Stimulated activated CD4-positive, alpha-beta T cell treated with anti-CD3 and anti-CD28 coated beads, Interleukin-4, amount 100 ng/mL, for 1 hour (primary cell): ENCODE results near the gene BICDL2.
A peak's percentile ranks its signal among the peaks of the same experiment; 100 is the strongest.
"Not testable (repeated sequence)": the region's sequence is repeated elsewhere in the genome, so short reads cannot be mapped to it uniquely, and the experiment has no call there.

ENCODE experiments used
- DNase-seq: peaks from one replicate; pipeline ENCODE4 v3.0.0-alpha.2; 2020

The BICDL2 gene

DNA sequence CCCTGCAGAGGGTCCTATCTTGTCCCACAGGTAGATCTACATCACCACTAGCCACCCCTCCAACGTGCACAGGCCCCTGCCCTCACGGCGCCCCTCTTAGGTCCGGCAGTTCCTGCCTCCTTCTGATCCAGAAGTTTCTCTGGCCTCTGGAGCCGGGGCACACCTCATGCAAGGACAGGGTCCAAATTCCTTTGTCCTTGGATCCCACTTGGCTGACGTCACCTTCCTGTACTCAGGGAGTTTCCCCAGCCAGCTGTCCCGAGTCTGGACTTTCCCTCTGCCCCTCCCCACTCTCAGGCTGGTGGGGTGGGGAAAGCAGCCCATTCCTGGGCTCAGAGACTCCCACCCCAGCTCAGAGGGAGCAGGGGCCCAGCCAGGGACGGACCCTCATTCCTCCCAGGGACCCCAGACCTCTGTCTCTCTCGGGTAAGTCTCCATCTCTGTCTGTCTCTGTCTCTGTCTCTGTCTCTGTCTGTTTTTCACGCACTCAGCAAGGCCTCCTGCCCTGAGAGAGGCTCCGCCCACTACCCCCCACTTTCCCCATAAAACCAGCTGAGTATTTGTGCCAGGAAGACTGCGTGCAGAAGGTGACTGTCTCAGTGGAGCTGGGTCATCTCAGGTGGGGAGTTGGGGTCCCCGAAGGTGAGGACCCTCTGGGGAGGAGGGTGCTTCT, 28.5 kb upstream of the BICDL2 start, which contains the start of gene IL32:
Gene IL32, plus strand, starts transcription at position 572 of the 673 bp plus-strand sequence. CDS start 172 bp downstream, outside the sequence.
- peak; percentile 71 for DNase-seq

DNA sequence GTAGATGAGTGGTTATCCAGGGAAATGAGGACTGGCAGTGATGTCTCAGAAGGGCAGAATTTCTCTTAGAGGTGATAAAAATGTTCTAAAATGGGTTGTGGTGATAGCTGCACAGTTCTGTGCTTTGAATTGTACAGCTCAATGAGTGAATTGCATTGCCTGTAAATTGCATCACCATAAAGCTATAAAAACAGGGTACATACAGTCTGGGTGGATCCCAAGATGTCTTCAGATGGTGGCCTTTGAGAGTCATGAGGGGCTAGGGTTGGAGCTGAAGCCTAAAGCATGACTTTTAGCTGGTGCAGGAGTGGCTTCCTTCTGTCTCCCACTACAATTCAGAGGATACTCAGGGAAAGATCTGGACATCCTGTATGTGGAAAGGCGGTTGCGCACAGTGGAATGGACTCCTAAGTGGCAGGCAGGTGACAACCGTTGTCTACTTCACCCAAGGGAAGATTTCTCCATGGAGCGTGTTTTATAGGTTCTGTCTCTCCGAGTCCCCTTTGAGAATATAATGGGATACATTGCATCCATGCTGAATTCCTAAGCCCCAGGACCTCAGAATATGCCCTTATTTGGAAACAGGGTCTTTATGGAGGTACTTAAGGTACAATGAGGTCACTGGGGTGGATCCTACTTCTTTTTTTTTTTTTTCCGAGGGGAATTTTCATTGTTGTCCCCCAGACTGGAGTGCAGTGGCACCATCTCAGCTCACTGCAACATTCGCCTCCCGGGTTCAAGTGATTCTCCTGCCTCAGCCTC, 27.1 kb upstream of the BICDL2 start:
- no peak for DNase-seq

DNA sequence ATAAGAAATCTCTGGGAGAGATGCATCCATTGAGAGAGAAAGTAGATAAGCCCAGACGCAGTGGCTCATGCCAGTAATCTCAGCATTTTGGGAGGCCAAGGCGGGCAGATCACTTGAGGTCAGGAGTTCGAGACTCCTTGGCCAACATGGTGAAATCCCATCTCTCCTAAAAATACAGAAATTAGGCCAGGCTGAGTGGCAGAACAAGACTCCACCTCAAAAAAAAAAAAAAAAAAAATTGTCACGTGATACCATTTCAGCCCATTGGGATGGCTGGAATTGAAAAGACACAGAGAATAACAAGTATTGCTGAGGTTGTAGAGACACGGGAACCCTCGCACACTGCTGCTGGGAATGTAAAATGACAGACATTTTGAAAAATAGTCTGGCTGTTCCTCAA, 25.8 kb upstream of the BICDL2 start:
- no peak for DNase-seq

DNA sequence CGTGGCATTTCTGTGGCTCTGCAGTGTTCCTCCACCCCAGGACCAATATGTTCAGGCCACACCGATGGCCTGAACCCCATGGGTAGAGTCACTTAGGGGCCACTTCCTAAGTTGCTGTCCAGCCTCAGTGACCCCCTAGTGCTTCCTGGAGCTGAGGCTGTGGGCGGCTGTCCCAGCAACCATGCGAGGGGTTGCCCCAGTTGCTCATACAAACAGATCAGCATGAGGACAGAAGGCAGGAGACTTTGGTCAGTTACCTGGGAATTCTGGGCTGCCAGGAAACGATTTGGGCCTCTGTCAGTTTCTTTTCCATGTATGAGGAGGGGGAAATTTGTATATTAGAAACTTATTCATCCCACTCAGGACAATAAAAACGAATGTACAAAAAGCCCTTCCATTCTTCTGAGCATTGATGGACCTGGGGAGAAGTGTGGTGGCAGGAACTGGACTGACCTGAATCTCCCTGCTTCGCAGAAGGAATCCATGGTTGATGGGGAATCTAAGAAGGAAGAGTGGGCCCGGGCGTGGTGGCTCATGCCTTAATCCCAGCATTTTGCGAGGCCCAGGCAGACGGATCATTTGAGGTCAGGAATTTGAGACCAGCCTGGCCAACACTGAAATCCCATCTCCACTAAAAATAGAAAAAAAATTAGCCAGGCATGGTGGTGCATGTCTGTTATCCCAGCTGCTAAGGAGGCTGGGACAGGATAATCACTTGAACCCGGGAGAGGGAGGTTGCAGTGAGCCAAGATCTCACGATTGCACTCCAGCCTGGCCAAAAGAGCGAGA, 23.8 kb upstream of the BICDL2 start:
- no peak for DNase-seq

DNA sequence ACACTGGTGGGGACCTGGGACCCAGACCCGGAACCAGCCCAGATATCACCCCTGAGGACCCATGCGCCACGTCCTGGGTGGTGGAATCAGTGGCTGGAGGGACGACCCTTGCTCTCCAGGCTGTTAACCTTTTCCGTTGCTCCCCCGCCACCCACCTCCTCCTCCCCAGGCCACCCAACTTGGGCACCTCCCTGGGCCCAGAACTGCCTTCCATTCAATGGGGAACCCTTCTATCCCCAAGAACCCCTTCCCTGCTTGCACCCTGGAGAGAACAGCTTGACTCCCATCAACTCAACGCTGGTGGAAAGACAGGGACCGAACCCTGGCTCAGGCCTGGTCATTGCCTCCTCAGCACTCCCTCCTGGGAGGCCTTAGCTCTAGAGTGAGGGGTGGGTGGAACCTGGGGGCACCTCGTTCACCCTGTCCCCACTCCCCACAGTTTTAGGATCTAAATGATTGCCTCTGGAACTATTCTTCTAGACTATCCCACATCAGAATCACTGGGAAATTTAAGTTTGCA, 23.0 kb upstream of the BICDL2 start:
- no peak for DNase-seq

DNA sequence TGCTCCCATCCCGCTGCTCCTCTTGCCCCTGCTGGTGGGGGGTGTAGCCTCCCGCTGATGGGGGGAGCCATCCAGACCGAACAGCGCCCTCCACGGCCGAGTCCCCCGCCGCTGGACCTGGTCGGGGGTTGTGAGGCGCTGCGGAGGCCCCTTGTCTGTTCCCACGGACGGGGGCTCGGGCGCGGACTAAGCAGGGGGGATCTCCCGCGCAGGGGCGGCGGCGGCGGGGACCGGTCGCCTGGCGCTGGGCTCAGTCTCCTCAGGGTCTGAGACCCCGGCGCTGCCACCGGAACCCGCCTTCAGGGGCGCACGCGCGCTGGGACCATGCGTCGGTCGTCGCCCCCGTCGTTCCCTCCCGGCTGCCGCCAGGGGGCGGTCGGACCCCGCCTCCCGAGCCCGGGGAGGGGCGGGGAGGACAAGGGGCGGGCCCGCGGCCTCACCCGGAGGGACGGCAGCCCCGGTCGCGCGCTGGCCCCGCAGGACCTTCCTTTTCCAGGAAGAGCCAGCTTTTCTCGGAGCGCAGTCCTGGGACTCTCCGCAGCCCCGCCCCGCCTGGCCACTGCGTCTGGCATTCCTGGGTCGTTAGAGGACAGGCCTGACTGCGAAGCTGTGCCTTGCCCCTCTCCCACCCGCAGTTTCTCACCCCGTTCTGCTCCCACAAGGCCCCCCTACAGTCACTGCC, 22.4 kb upstream of the BICDL2 start:
- peak; percentile 87 for DNase-seq

DNA sequence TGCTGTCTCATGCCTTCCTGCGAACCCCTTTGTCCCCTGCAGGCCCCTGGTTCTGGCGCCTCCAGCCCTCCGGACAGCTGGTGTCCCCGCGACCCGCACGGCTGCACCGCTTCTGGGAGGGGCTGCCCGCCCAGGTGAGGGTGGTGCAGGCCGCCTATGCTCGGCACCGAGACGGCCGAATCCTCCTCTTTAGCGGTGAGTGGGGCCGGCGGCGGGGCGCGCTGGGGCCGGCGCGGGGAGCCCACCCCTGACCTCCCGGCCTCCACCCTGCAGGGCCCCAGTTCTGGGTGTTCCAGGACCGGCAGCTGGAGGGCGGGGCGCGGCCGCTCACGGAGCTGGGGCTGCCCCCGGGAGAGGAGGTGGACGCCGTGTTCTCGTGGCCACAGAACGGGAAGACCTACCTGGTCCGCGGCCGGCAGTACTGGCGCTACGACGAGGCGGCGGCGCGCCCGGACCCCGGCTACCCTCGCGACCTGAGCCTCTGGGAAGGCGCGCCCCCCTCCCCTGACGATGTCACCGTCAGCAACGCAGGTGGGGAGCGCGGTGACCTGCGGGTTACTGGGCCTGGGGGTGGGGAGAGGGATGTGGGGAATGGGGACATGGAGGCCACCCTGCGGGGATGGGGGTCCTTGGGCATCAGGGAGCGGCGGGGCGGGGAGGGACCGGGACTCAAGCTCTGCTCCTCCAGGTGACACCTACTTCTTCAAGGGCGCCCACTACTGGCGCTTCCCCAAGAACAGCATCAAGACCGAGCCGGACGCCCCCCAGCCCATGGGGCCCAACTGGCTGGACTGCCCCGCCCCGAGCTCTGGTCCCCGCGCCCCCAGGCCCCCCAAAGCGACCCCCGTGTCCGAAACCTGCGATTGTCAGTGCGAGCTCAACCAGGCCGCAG, 21.6 kb upstream of the BICDL2 start:
- DNase-seq: peak; percentile 57

DNA sequence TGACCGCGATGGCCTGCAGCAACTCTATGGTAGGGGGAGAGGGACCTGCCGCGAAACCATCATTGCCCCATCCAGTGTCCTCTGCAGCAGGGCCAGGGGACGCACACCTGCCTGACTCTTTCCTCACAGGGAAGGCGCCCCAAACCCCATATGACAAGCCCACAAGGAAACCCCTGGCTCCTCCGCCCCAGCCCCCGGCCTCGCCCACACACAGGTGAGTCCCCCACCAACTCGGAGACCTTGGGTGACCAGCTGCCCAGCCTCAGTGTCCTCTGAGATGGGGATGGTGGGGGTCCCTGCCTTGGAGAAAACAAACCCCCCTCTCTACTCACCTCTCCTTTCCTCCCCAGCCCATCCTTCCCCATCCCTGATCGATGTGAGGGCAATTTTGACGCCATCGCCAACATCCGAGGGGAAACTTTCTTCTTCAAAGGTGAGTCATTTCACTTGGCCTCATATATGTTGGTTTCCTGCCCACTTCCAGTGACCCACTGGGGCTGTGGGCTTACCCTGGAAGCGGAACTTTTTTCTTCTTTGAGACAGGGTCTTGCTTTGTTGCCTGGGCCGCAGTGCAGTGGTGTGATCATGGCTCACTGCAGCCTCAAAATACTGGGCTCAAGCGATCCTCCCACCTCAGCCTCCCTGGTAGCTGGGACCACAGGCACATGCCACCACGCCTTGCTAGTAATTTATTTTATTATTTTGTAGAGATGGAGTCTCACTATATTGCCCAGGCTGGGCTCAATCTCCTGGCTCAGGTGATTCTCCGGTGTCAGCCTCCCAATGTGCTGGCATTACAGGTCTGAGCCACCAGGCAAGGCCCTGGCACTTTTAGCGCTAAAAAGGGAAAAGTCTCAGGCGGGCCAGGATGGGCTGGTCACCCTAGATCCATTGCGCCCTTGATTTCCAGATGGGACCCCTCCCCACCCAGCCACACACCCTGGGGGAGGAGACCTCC, 20.7 kb upstream of the BICDL2 start:
- DNase-seq: no peak

DNA sequence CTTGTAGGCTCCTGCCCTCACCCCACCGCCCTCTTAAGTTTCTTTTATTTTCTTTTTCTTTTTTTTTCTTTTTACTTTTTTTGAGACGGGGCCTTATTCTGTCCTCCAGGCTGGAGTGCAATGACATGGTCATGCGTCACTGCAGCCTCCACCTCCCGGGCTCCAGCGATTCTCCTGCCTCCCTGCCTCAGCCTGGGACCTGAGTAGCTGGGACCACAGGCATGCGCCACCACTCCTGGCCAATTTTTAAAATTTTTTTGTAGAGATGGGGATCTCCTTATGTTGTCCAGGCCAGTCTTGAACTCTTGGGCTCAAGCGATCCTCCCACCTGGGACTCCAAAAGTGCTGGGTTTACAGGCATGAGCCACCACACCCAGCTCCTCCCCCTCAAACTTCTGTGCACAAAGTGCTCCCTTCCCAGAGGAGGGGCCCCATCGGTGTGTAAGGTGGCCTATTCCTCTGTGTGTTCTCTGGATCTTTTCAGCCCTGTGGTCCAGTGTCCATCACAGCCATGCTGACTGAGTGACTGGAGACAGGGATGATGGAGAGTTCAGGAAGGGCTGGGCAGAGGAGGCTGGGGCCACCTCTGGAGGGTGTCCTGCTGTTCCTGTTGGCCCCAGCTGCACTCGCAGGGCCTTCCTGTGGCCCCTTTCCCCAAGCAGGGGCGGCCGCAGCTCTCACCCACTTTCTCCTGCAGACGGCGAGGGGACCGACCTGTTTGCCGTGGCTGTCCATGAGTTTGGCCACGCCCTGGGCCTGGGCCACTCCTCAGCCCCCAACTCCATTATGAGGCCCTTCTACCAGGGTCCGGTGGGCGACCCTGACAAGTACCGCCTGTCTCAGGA, 19.8 kb upstream of the BICDL2 start:
- DNase-seq: no peak

DNA sequence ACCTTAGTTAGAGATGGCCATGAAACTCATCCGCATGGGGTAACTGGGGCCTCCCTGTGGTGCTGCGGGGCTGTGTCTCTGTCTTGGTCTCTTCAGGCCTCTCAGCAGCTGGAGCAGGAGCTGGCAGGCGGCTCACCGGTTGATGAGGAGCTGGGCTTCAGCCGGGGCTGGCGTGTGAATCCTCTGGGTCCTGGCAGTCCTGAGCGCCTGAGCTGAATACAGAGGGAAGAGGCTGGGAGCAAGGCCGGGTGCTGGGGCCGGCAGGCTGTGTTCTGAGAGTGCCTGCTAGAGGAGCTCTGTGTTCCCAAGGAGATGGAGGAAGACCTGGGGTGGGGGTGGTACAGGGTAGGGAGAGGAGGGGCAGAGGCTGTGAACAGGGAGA, 19.0 kb upstream of the BICDL2 start:
- DNase-seq: not testable (repeated sequence)

DNA sequence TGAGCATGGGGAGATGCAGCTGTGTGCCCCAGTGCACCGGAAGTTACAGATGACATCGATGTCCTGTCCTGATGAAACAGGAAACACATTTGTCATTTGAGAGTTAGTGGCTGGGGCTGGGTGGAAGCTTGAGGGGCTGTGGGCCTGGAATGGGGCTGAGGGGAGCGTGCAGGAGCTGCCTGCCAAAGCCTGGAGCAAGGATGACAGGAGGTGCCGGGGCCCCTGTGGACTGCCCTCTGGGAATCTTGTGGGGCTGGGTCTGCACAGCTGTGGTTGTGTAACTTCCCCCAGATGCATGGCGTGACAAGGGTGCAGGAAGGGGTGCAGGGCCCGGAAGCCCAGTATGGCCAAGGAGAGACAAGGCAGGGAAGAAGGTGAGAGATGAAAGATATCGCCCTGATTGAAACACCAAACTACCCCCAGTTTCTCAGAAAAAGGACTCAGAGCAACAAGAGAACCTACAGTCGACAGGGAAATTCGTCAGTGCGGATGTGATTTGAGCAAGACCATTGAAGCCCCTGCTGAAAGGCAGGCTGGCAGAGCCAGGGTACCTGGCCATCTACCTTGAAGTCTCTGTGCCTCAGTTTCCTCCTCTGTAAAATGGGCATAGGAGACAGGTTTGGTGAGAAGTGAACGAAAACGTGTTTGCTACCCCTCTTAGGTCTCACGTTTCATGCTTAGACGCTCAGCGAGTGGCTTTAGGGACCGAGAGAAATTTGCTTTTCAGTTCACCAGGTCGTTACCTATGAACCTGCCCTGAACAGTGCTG, 18.4 kb upstream of the BICDL2 start:
- no peak for DNase-seq

DNA sequence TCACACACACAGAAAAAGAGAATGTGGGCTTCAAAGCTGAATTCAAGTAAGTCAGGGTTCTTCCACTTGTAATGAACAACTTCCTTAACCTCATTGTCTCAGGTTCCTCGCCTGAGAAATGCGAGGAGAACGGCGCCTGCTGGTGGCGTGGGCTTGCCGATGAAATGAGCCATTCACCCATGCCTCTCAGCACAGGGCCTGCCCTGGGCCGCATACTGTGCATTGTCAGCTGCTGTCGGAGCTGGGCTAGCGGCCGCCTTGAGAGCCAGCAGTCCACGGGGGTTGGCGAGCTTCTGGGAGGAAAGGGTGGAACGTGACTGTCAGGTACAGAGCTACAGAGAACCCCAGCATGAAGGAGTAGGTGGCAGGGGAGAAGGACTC, 16.6 kb upstream of the BICDL2 start:
- not testable (repeated sequence) for DNase-seq

DNA sequence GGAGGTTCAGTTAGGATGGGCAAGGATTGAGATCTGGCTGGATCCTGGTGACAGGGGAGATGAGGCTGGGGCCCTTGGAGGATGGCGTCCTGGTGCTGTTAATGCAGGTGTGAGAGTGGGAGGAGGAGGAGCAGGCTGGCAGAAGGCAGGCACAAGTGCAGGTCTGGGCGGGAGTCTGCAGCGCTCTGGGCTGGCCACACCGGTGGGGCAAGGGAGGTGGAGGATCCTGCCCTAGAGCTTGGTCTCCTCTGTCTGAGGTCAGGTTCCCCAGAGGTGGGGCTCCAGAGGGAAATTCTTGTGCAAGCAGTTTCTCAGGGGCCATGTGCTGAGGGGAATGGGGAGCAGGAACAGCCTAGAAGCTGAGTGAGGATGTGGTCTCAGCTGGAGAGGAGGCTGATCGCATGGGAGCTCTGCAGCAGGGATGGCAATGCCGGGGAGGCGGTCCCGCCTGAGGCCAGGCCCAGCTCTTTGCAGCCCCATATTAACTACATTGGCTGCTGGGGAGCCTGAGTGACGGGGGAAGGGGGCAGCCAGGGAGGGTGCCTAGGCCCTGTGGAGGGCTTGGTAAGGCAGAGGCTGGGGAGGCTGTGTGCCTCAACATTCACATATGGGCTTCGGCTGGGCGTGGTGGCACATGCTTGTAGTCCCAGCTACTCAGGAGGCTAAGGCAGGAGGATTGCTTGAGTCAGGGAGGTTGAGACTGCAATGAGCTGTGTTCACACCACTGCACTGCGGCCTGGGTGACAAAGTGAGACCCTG, 16.0 kb upstream of the BICDL2 start:
- not testable (repeated sequence) for DNase-seq

DNA sequence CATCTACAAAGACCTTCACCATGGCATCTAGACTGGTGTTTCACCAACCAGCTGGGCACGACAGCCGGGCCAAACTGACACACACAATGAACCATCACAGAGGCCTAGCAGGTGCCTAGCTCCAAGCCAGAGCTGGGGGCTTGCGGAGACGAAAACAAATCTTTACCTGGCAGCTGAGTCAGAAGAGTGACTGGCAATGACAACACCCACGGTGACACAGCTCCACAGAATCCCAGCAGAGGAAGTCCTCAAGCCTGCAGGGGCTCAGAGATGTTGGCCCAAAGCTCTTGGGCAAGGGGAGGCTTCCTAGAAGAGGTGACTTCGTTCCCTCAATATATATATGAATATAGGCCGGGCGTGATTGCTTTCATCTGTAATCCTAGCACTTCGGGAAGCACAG, 14.8 kb upstream of the BICDL2 start:
- no peak for DNase-seq

DNA sequence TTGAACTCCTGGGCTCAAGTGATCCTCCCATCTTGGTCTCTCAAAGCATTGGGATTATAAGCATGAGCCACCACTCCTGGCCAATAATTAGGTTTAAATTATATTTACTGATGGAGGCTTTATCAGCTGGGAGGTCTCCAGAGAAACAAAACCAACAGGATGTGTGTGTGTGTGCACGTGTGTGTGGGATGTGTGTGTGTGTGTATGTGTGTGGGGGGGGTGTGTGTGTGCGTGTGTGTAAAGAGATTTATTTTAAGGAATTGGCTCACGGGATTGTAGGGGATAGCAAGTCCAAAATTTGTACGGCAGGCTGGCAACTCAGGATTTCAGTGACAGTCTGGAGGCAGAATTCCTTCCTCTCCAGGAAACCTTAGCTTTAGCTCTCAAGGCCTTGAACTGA, 14.3 kb upstream of the BICDL2 start:
- DNase-seq: no peak

DNA sequence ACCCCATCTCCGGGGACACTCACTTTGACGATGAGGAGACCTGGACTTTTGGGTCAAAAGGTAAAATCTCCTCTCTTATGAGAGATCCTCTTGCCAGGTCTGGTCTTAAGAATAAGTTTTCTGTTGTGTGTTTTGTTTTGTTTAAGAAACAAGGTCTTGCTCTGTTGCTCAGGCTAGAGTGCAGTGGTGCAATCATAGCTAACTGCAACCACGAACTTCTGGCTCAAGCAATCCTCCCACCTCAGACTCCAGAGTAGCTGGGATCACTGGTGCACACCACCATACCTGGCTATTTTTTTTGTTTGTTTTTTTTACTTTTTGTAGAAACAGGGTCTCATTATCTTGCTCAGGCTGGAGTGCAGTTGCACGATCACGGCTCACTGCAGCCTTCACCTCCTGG, 13.7 kb upstream of the BICDL2 start:
- DNase-seq: no peak

DNA sequence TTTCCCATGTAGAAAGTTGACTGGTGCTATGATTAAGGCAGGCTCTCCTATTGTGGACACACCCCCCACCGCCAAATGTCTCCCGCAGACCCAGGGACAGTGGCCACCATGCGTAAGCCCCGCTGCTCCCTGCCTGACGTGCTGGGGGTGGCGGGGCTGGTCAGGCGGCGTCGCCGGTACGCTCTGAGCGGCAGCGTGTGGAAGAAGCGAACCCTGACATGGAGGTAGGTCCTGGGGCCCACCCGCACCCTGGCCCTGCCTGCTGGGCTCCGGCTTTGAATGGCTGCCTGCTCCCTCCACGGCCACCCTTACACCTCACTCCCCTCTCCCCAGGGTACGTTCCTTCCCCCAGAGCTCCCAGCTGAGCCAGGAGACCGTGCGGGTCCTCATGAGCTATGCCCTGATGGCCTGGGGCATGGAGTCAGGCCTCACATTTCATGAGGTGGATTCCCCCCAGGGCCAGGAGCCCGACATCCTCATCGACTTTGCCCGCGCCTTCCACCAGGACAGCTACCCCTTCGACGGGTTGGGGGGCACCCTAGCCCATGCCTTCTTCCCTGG, 13.3 kb upstream of the BICDL2 start:
- no peak for DNase-seq

DNA sequence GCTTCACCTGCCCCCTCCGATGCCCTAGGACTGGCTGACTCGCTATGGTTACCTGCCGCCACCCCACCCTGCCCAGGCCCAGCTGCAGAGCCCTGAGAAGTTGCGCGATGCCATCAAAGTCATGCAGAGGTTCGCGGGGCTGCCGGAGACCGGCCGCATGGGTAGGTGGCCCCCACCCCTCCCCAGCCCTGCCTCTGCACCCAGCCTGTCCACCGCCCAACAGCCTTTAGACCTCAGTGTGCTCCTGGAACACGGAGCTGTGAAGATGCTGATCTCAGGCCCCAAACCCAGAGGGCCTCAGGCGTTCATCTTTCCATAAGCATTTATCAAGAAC, 10.6 kb upstream of the BICDL2 start:
- no peak for DNase-seq
